ENCODE data around the gene COBL. TPM values are rescaled to one million over a fixed set of nuclear protein-coding genes. Genes with fewer than 3 reads are reported as not detected.

The COBL gene
- total RNA-seq, 1 experiment from 2014 or later, result 8.6 TPM

DNA sequence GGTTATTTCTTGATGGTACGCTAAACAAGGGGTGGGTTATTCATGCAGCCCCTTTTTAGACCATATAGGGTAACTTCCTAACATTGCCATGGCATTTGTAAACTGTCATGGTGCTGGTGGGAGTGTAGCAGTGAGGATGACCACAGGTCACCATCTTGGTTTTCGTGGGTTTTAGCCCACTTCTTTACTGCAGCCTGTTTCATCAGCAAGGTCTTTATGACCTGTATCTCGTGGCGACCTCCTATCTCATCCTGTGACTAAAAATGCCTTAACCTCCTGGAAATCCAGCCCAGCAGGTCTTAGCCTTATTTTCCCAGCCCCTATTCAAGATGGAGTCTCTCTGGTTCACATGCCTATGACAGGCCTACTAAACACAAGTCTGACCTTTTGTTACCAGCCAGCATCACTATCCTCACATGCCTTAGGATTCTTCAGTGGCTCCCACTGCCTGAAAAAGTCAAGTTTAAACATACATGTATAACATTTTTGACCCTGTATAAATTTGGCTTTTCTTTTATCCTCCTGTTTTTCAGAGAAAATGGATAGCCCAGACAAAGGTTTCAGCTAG is 13.2 kb upstream of the COBL start:
- DNase-seq (ENCODE audit: low read depth, low spot score), result no peak
- in situ Hi-C loops (cut with HindIII; ENCODE audit: low pct_unique_long_range_greater_than_20kb, low sequenced_read_pairs), result no loop called here

DNA sequence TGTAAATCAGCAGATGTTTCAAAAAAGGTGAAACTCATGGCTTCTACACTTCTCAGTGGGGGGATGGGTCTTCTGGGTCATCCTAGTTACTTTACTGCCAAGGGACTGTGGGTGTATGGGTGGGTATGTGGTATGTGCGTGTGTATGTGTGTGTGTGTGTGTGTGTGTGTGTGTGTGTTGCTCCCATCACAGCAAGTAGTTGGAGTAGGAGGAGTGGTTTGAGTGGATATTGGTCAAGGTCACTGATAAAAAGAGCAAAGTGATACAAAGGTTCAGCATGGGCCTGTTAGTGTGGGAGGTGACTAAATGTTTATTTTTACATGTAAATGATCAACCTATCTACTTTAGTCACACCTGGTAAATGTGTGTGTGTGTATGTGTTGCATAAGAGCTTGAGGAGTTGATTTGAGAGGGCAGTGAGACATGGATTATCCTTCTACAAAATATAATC is 11.8 kb upstream of the COBL start:
- in situ Hi-C loops (cut with HindIII; ENCODE audit: low pct_unique_long_range_greater_than_20kb, low sequenced_read_pairs), result no loop called here
- DNase-seq (ENCODE audit: low read depth, low spot score), result no peak

DNA sequence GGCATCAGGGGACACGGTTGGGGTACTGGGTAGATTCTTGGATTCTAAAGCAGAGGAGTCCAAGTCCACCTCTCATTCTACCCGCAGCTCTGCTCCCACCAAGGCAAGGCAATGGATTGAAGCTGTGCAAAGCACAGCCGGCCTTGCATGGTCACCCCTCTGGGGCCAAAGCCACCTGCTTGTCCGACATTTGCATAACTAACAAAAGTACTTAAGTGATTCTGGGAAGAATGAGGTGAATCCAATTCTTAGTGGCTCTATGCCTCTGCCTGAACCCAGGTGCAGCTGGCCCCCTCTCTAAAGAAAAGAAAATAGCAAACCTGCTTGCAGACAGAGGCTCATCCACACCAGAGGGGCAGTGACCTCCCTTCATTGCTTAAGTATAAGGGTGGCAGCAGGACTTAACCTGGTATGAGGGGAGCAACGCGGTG is 10.7 kb upstream of the COBL start:
- no peak for DNase-seq (ENCODE audit: low read depth, low spot score)
- in situ Hi-C loops (cut with HindIII; ENCODE audit: low pct_unique_long_range_greater_than_20kb, low sequenced_read_pairs), result no loop called here

DNA sequence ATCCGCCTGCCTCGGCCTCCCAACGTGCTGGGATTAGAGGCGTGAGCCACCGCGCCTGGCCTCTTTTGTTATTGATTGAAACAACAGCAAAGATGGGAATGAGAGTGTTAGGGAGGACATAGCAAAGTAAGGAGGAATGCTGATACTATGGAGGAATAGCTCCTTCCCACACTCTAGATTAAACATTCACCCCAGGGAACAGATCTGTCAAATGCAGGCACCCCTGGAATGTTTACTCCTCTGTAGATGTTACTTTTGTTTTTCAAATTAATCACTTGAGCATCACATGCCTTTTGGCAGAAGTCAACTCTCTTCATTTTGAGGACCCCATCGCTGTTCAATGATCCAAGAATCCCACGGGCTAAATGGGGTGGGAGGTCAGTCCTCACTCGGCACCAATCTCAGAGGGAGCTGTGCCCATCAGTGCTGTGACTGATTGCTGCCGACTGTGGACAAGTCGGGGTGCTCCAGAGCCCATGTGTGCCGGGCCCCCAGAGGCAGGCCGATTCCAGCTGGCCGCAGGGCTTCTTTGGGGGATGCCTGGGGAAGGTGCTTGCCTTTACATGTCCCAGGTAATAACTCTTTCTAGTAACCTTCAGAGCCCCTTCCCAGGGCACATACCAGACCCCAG is 10.2 kb upstream of the COBL start:
- in situ Hi-C loops (cut with HindIII; ENCODE audit: low pct_unique_long_range_greater_than_20kb, low sequenced_read_pairs), result no loop called here
- DNase-seq (ENCODE audit: low read depth, low spot score), result no peak

DNA sequence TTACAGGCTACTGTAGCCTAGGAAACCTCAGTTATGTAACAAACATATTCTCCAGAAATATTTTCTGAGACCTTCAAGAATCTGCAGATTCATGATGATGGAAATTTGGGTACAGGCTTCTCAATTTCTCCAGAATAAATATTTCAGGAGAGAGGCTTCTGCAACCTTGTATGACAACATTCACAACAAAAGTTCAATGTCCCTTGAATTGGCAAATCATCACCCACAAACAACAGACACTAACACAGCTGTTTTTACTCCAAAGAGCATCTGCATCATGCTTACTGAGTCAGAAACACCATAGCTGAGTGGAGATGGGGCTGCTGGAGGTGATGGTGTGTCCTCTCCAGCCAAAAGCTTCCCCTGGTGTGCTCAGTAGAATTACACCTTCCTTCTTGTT is 9.3 kb upstream of the COBL start:
- DNase-seq (ENCODE audit: low read depth, low spot score), result no peak
- in situ Hi-C loops (cut with HindIII; ENCODE audit: low pct_unique_long_range_greater_than_20kb, low sequenced_read_pairs), result no loop called here

DNA sequence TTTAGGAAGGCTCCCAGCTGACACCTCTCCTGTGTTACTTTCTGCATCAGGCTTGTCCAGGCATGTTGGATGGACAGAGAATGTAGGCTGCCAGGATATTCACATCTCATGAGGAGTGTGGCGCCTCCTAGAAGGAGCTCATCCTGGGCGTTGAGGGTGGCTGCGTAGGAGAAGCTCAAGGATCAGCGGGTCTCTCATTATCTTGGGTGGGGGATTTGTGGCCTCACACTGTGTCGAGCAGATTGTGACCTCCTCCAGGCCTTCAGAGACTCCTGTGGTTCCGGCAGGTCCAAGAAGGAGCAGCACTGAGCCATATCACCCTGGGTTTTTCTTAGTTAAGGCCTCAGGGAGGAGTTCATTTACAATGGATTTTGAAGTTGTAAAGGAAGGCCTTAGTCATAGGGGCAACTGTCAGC is 8.7 kb upstream of the COBL start:
- in situ Hi-C loops (cut with HindIII; ENCODE audit: low pct_unique_long_range_greater_than_20kb, low sequenced_read_pairs), result no loop called here
- no peak for DNase-seq (ENCODE audit: low read depth, low spot score)

DNA sequence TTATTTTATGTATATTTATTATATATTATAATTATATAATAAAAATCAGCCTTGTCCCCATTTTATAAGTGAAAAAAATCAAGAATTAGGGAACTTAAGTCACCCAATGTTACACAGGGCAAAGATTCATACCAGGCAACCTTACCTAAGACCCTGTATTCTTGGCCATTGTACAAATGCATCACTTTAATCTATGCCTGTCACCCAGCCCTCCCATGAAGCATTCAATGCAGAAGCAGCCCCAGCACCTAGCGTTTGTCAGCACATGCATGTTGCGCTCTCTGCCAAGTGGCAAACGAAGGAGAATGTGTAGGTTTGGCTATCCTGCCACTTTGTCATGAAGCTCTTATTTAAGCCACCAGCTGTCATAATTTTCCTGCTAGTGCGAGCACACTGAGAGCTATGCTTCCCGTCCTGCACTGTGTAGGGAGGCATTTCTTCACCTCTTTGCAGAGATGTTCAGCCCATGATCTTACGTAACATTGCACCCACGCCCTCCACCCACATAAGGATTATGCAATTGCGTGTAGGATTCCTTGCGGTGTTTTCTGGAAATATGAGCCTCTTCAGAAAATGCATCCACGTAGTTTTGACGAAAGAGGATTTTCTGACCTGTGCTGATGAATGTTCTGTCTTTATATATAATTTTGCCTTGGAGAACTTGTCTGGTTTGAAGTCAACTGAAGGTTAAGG is 7.7 kb upstream of the COBL start:
- in situ Hi-C loops (cut with HindIII; ENCODE audit: low pct_unique_long_range_greater_than_20kb, low sequenced_read_pairs), result no loop called here
- DNase-seq (ENCODE audit: low read depth, low spot score), result no peak

DNA sequence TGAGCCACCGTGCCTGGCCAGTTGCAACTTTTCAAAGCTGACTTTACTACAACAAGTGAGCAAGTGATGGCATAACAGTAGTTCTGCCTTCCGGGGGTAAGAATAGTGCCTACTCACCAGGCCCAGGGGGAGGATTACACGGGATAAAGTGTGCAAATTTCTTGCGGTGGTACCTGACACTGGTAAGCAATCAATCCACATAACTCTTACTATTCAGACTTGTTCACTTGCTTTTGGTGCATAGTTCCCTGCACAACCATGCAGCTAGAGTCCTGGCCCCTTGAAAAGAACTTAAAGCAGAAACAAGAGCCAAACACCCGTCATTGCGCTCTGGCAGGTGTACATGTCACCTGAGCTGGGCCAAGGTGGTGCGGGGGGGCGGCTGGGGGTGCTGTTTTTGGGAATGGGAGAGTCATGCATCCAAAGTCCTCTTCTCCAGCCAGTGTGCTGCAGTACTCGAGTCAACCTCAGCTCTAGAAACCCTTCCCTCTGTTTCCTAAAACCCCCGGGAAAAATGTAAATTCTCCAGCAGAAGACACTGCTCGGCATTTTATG is 5.4 kb upstream of the COBL start:
- no peak for DNase-seq (ENCODE audit: low read depth, low spot score)
- in situ Hi-C loops (cut with HindIII; ENCODE audit: low pct_unique_long_range_greater_than_20kb, low sequenced_read_pairs), result no loop called here

DNA sequence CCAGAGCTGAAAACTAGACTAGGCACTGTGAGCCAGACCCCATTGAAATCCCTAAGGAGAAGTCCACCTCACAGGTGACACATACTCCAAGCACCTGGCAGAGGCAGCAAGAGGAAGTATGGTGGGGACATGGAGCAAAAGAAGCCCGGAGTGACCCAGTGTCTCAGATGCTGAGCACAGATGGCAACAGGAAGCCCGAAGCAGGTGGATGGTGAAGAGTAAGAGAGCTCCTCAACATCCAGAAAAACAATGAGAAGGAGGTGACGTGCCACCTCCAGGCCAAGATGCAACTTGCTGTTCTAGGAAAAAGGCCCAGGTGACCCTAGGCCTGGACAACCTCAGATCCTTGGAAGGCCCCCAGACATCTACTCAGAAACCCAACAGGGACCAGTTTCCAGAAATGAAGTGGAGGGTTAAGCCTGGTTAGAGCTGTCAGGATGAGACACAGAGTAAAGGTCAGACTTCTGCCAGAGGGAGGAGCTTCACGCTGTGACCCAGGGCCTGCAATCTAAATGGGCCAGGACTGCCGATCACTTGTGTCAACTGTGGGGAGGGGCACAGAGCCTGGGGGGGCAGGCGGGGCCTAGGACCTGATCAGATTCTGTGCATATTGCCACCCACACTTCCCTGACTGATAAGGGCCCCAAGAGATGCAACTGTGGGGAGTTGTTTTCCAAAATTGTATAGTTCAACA is 2.4 kb upstream of the COBL start:
- in situ Hi-C loops (cut with HindIII; ENCODE audit: low pct_unique_long_range_greater_than_20kb, low sequenced_read_pairs), result no loop called here
- DNase-seq (ENCODE audit: low read depth, low spot score), result no peak

DNA sequence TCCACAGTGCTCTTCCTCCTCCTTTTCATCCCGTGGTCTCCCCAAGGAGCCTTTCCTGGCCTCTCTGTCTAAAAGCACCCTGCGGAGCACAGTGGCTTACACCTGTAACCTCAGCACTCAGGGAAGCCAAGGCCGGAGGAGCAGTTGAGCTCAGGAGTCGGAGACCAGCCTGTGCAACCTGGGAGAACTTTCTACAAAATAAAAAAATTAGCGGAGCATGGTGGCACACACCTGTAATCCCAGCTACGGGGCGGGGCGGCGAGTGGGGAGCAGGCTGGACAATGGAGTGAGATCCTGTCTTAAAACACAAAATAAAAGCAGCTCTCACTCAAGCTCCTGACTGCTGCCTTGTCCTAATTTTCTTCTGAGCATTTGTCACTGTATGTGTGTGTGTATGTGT is 1.4 kb upstream of the COBL start:
- DNase-seq (ENCODE audit: low read depth, low spot score), result no peak
- in situ Hi-C loops (cut with HindIII; ENCODE audit: low pct_unique_long_range_greater_than_20kb, low sequenced_read_pairs), result no loop called here

DNA sequence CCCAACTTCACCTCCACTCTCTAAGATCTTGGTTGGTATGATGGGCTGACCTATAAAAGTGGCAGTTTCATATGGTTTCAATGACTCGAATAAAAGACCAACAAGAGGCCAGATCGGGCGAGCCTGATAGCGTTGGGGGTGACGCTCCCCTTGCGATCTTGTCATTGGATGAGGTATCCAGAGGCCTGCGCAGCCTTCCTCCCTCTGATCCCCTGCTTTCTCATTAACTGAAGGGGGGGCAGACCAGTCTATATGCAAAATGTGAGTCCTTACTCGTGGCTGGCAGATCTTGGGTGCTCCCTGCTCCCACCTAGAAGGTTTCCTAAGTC is 937 bp upstream of the COBL start:
- DNase-seq (ENCODE audit: low read depth, low spot score), result no peak
- in situ Hi-C loops (cut with HindIII; ENCODE audit: low pct_unique_long_range_greater_than_20kb, low sequenced_read_pairs), result no loop called here

DNA sequence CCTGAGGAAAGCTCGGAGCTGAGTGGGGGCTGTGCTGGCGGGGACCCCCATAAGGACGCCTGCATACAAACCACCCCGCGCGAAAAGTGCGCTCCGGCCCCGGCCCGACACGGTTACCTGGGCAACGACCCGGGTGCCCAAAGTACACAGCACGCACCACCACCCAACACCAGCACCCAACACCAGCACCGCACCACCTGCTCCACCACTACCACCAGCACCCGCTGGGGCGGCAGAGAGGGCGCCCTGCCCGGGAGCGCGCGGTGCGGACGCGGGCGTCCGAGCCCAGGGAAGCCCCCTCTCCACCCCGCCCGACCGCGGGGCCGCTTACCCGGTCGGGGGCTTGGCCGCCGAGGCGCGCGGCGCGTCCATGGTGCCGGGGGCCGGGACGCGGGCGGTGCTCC is 345 bp downstream of the COBL start:
- in situ Hi-C loops (cut with HindIII; ENCODE audit: low pct_unique_long_range_greater_than_20kb, low sequenced_read_pairs), result no loop called here
- peak; percentile 31 for DNase-seq (ENCODE audit: low read depth, low spot score)

DNA sequence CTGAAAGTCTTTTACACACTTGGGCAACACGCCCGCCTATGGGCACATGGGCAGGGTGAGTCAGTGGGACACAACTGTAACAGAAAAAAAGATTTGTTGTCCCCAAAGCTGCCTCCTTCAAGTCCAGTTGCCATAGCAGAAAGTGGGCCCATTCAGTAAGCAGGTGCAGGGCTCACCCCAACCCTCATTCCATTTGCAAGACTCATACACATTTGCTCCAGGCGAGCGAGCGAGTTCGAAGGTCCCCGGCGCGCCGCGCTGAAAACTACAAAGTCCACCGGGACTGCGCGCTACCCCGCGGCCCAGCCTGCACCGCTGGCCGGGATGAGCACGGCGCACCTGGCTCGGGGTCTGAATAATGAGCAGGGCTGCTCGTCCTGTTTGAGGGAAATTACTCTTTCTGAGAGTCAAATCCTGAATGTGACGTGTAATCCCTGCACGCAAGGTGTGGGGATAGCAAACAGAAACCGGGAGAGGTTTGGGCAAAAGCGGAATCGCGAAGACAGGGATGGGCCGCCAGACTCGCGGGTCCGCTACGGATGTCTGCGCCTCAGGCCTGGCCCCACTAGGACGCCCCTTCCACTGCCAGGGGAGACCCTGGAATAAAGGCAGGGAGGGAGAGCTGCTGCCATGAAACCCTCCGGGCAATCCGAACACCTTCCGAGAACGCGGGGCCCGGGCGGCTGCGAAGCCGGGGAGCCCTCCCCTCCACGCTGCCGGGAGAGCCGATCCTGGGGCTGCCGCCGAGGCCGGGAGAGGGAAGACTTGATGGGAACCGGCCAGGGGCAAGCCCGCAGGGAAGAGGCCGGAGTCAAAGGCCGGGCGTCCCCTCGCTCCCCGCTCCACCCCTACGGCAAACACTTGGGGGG is 982 bp downstream of the COBL start:
- DNase-seq (ENCODE audit: low read depth, low spot score), result no peak
- in situ Hi-C loops (cut with HindIII; ENCODE audit: low pct_unique_long_range_greater_than_20kb, low sequenced_read_pairs), result no loop called here

DNA sequence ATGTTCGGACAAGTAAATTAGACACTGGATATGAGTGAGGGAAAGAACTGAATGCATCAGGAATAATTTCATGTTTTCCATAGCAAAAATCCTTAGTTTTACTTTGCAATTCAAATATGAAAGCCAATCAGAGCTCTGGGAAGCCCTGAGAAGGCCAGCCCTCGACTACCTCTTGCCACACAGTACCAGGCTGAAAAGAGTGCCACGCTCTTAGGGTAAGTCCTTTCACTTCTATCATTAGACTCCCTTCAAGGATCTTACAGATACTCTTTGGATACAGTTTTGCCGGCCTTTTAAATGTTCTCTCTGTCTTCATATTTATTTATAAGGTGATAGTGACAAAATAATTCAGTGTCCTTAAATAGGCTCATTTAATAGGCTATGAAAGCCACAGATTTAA is 1.9 kb downstream of the COBL start:
- in situ Hi-C loops (cut with HindIII; ENCODE audit: low pct_unique_long_range_greater_than_20kb, low sequenced_read_pairs), result no loop called here
- DNase-seq (ENCODE audit: low read depth, low spot score), result no peak

DNA sequence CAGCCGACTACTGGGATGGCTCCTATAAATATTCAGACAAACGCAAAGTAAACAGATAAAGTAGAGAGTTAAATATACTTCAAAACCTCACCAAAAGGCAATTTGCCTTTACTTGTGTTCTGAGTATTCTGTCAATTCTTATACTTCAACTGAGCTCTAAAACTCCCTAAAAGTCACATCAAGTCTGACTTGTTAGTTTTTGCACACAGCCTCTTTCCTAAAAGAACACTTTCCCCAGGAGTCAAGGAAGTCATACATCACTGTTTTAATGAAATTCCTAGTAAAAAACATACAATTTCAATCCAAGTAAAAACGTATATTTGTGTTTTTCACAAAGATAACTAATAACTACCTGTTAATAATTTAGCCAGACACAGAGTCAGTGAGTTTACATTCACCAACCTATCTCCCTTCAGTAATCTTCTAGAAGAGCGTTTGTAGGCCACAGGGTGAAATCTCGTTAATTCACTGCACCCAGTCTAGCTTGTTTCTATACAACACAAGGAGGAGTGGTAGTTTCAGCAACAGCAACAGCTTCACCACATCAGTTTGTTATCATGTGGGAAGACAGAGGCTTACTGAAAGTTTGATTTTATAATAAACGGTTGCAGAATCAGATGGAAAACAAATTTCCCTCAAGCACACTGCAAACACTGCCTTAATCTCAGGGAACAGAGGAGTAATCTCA is 2.7 kb downstream of the COBL start:
- DNase-seq (ENCODE audit: low read depth, low spot score), result no peak
- in situ Hi-C loops (cut with HindIII; ENCODE audit: low pct_unique_long_range_greater_than_20kb, low sequenced_read_pairs), result no loop called here

DNA sequence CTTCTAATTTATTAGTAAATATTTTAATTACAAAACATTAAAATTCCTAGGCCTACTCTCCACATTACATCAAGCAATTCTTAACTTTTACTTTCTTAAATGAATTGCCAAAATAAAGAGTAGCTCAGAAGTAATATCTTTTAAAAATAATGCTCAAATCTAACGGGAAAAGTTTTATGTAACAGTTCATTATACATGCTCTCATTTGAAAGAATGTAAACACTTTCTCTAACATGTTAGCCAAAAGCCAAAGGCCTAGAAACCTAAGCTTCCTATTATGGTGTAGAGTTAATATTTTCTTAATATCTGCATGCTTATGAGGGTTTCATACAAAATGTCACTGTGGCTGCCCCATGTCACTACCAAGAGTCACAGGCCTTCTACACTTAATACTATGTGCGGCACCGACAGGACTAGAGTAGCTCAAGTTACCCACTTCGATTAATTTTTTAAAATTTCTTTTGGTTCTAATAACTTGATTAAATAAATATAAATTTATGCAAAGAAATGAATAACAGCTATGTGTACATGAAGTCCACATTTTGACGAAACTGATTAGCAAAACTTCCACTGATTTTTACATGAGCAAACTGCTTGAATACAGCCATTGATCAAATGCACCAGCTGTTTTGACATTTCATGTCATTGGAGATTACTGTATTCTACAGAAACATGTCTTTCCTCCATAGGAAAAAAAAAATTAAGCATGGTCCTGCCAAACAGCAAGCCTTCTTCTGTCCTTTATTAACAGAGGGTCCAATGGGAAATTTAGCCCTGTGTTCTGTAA is 3.5 kb downstream of the COBL start:
- DNase-seq (ENCODE audit: low read depth, low spot score), result no peak
- in situ Hi-C loops (cut with HindIII; ENCODE audit: low pct_unique_long_range_greater_than_20kb, low sequenced_read_pairs), result no loop called here

All from SK-MEL-5 (cell line).